HL-60/S4 treated with retinoic acid at 250 ng/mL for 4 days and 3 days (cell line): Measurements from ENCODE around the gene ACSS2.

ENCODE experiments used
- in situ Hi-C: fragments of 300-500 bp; cut with MboI; formaldehyde crosslinking; loops from 2 replicates; pipeline ENCODE4 v1.7.0; 2022; ENCODE audit warnings: low sequenced_read_pairs

The ACSS2 gene

DNA sequence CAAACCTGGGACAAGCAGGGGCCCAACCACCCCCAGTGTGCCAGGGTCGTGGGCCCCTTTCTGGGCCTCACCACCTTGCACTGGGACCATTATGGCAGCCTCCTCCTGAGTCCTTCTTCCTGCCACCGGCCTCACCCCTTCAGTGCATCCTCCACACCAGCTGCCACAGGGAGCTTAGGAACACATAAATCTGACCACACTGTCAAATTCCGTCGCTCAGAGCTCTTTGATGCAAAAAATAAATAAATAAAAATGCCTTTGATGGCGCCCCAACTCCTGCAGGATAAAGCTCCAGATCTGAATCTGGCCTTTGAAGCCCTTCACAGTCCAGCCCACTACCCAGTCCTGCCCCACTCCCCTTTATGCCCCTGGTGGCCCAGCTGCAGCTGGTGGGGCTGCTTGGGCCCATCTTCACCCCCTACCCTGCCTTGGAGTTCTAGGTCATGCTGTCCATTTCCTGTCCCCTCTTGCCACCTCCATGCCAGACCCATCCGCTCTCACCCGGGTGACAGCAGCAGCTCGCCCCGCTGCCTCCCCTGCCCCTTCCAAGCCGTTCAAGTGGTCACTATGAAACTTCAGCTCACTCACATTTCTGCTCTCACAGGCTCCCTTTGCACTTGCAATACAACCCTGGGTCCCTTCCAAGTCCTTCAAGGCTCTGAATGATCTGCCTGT lies 95.3 kb downstream of the ACSS2 start:
- in situ Hi-C loops, result no loop called here

DNA sequence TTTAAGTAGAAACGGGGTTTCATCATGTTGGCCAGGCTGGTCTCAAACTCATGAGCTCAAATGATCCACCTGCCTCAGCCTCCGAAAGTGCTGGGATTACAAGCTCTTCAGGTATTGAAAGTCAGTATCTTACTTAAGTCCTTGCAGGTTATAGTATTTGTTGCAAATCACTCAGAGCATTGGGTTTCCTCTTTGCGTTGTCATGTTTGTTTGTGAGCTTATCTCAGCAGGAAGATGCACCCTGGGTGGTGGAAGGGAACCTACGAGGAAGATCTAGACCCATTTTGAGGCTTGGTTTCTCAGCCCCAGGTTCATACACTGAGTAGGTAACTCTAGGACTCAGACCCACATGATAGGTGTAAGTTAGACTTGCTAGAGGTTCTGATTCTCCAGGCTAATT lies 97.8 kb downstream of the ACSS2 start:
- in situ Hi-C loops, result no loop called here

DNA sequence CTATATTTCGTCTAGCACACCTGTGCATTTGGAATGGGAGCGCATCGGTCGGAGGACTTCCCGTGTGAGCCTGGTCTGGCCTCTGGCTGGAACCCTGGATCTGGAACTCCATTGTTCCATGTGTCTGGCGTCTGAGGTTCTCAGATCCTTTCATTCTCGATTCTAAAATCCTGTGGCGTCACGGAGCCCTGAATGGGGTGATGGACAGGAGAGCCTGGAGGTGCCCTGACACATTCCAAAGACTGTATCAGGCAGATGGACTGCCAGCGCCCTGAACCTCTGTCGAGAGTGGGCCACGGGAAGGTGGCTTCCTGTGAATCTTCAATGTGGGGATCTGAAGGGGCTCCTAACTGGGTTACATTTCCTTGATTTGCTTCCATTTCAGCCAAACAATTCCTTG lies 99.9 kb downstream of the ACSS2 start:
- in situ Hi-C loops, result no loop called here
